ENCODE data around the gene MAP3K14.

The MAP3K14 gene

GRCh38 chr17:45230787-45231480 is 85.9 kb downstream of the MAP3K14 start:
- TF ChIP-seq EZH2phosphoT487 (IDR thresholded peaks at IDR 0.05; ENCODE audit: borderline replicate concordance) = no peak
- TF ChIP-seq CTCF (conservative IDR thresholded peaks at IDR 0.05; ENCODE audit: low read length) = no peak
- Histone ChIP-seq H3K79me2 (ENCODE audit: insufficient read depth, low read length) (peaks cover 83% of the 10 kb centered on the region), H3K4me2 (ENCODE audit: low read depth, low read length, poor library complexity, severe bottlenecking) (peak overlapping the region; percentile 87), H2AFZ (ENCODE audit: low read length) (no peak overlapping the region), H3K9me3 (ENCODE audit: insufficient read depth, low read depth, low read length) (no peaks in the 10 kb centered on the region), H3F3A (ENCODE audit: low read depth) (no peaks in the 10 kb centered on the region), H3K27me3 (ENCODE audit: insufficient read depth, low read length, poor library complexity, severe bottlenecking) (no peaks in the 10 kb centered on the region), H3K9ac (ENCODE audit: low read depth, low read length, poor library complexity, severe bottlenecking) (no peak overlapping the region), H4K20me1 (ENCODE audit: insufficient read depth, low read length, poor library complexity, severe bottlenecking) (peaks cover 61% of the 10 kb centered on the region), H3K36me3 (ENCODE audit: insufficient read depth, low read length) (peaks cover 36% of the 10 kb centered on the region; the same call in 1 of the 2 replicates), H3K9me2 (replicated peaks; ENCODE audit: low read depth, low read length) (no peaks in the 10 kb centered on the region), H3K4me3 (ENCODE audit: low read length, poor library complexity, severe bottlenecking) (no peak overlapping the region), H3K4me1 (ENCODE audit: insufficient read depth, low read length, poor library complexity, severe bottlenecking) (peaks cover 53% of the 10 kb centered on the region)

- Histone ChIP-seq H3K9me2 (replicated peaks; ENCODE audit: low read depth, low read length) (no peaks in the 10 kb centered on the region), H3K9ac (ENCODE audit: low read depth, low read length, poor library complexity, severe bottlenecking) (no peak overlapping the region), H3K4me2 (ENCODE audit: low read depth, low read length, poor library complexity, severe bottlenecking) (peak overlapping the region; percentile 87), H3K27me3 (ENCODE audit: insufficient read depth, low read length, poor library complexity, severe bottlenecking) (no peaks in the 10 kb centered on the region), H3K9me3 (ENCODE audit: insufficient read depth, low read depth, low read length) (no peaks in the 10 kb centered on the region), H3K79me2 (ENCODE audit: insufficient read depth, low read length) (peaks cover 84% of the 10 kb centered on the region), H4K20me1 (ENCODE audit: insufficient read depth, low read length, poor library complexity, severe bottlenecking) (peaks cover 59% of the 10 kb centered on the region), H3K36me3 (ENCODE audit: insufficient read depth, low read length) (peaks cover 31% of the 10 kb centered on the region; the same call in 1 of the 2 replicates), H3K4me3 (ENCODE audit: low read length, poor library complexity, severe bottlenecking) (no peak overlapping the region), H3K4me1 (ENCODE audit: insufficient read depth, low read length, poor library complexity, severe bottlenecking) (peaks cover 57% of the 10 kb centered on the region), H3F3A (ENCODE audit: low read depth) (peaks cover 4% of the 10 kb centered on the region), H2AFZ (ENCODE audit: low read length) (no peak overlapping the region)
- TF ChIP-seq CTCF (conservative IDR thresholded peaks at IDR 0.05; ENCODE audit: low read length) (no peak), EZH2phosphoT487 (IDR thresholded peaks at IDR 0.05; ENCODE audit: borderline replicate concordance) (no peak)
Observed at GRCh38 chr17:45230410-45230786, 86.4 kb downstream of the MAP3K14 start.

- no peaks in the 10 kb centered on the region for H3K27me3 ChIP-seq (ENCODE audit: insufficient read depth, low read length, poor library complexity, severe bottlenecking)
- H2AFZ ChIP-seq (ENCODE audit: low read length) = no peak overlapping the region
- peaks cover 60% of the 10 kb centered on the region for H3K4me1 ChIP-seq (ENCODE audit: insufficient read depth, low read length, poor library complexity, severe bottlenecking)
- TF ChIP-seq CTCF (conservative IDR thresholded peaks at IDR 0.05; ENCODE audit: low read length) (no peak), EZH2phosphoT487 (IDR thresholded peaks at IDR 0.05; ENCODE audit: borderline replicate concordance) (no peak)
- peaks cover 26% of the 10 kb centered on the region; the same call in 1 of the 2 replicates for H3K36me3 ChIP-seq (ENCODE audit: insufficient read depth, low read length)
- H3K9ac ChIP-seq (ENCODE audit: low read depth, low read length, poor library complexity, severe bottlenecking) = peak overlapping the region; percentile 13
- H3K79me2 ChIP-seq (ENCODE audit: insufficient read depth, low read length) = peaks cover 84% of the 10 kb centered on the region
- H3K4me2 ChIP-seq (ENCODE audit: low read depth, low read length, poor library complexity, severe bottlenecking) = peak overlapping the region; percentile 87
- H3K9me2 ChIP-seq (replicated peaks; ENCODE audit: low read depth, low read length) = no peaks in the 10 kb centered on the region
- peaks cover 4% of the 10 kb centered on the region for H3F3A ChIP-seq (ENCODE audit: low read depth)
- H4K20me1 ChIP-seq (ENCODE audit: insufficient read depth, low read length, poor library complexity, severe bottlenecking) = peaks cover 54% of the 10 kb centered on the region
- no peaks in the 10 kb centered on the region for H3K9me3 ChIP-seq (ENCODE audit: insufficient read depth, low read depth, low read length)
- peak overlapping the region; percentile 87 for H3K4me3 ChIP-seq (ENCODE audit: low read length, poor library complexity, severe bottlenecking)
Observed at GRCh38 chr17:45229681-45230409, 87.0 kb downstream of the MAP3K14 start.
